Endothelial cell of umbilical vein (primary cell): ENCODE data around the gene SMIM31. TPM values are rescaled to one million over a fixed set of nuclear protein-coding genes. Genes with fewer than 3 reads are reported as not detected.

Source experiments
- BruUV-seq: library from RNA; stranded (reverse); fragments of 400-500 nt; replicated peaks from 2 replicates; lab custom pipeline; 2021; lab: Mats Ljungman, UMichigan
- CTCF ChIA-PET: fragments of 300-600, 350-600 bp; sonication (Branson Sonifier 250); formaldehyde crosslinking; loops from one replicate; lab custom pipeline; 2021; ENCODE audit warnings: antibody characterized with exemption, inconsistent platforms; lab: Charles Lee
- POLR2A ChIA-PET: fragments of 300-600, 350-600 bp; sonication (Branson Sonifier 250); formaldehyde crosslinking; loops from one replicate; lab custom pipeline; 2021; ENCODE audit warnings: antibody characterized with exemption, inconsistent platforms; lab: Charles Lee
- DNase-seq: peaks from one replicate; pipeline ENCODE4 v3.0.0-alpha.2; 2011; ENCODE audit warnings: low read depth, low spot score
- FAIRE-seq: peaks from 2 replicates; lab custom pipeline; 2011; peaks lifted over from hg19 to GRCh38; lab: Jason Lieb, UNC
- H2AFZ ChIP-seq: 2 replicates; pipeline ENCODE4 v1.6.0; 2012; ENCODE audit warnings: low read depth, low read length, control low read depth, inconsistent platforms
- H3K27ac ChIP-seq: 2 replicates; pipeline ENCODE4 v1.5.1; 2011; ENCODE audit warnings: low read depth, mild to moderate bottlenecking, control low read depth, low read length, moderate library complexity; ENCODE audit not compliant: insufficient read depth
- H3K27me3 ChIP-seq, 2 experiments: 2 replicates each; pipeline versions ENCODE4 v1.6.0 to v1.6.1; 2011; ENCODE audit warnings: low read length in 2 of 2, mixed read lengths in 1 of 2; ENCODE audit not compliant: control insufficient read depth in 2 of 2, insufficient read depth in 2 of 2
- H3K36me3 ChIP-seq, 2 experiments: 2 replicates in 1 of 2; 3 replicates in 1 of 2; pipeline ENCODE4 v1.5.1; 2011; ENCODE audit warnings: low read length in 2 of 2, mild to moderate bottlenecking in 1 of 2, moderate library complexity in 1 of 2; ENCODE audit not compliant: control insufficient read depth in 2 of 2, insufficient read depth in 2 of 2; ENCODE audit errors: extremely low read depth in 1 of 2
- H3K4me1 ChIP-seq: 3 replicates; pipeline ENCODE4 v1.5.1; 2011; ENCODE audit warnings: mild to moderate bottlenecking, low read length; ENCODE audit not compliant: control insufficient read depth, insufficient read depth; ENCODE audit errors: extremely low read depth
- H3K4me2 ChIP-seq: 2 replicates; pipeline ENCODE4 v1.6.1; 2011; ENCODE audit warnings: low read length, control low read depth, mixed read lengths; ENCODE audit not compliant: insufficient read depth
- H3K4me3 ChIP-seq, 3 experiments: fragments of 200-600 bp in 1 of 3; sonication (generic), shearing (Covaris generic) in 1 of 3; replicated peaks in 1 of 3; 2 replicates each; pipeline ENCODE4 v1.5.1; 2011 to 2016; ENCODE audit warnings: control low read depth in 3 of 3, low read length in 3 of 3, mild to moderate bottlenecking in 2 of 3, inconsistent platforms in 1 of 3, low read depth in 1 of 3, moderate library complexity in 1 of 3; ENCODE audit not compliant: insufficient read depth in 1 of 3
- H3K79me2 ChIP-seq: 2 replicates; pipeline ENCODE4 v1.6.0; 2012; ENCODE audit warnings: low read length, inconsistent platforms; ENCODE audit not compliant: control insufficient read depth, insufficient read depth
- H3K9ac ChIP-seq: replicated peaks from 2 replicates; pipeline ENCODE3; 2011; ENCODE audit warnings: low read length, control low read depth; ENCODE audit not compliant: insufficient read depth; ENCODE audit errors: extremely low read depth
- H3K9me1 ChIP-seq: replicated peaks from 3 replicates; pipeline ENCODE4 v1.6.0; 2011; ENCODE audit warnings: mild to moderate bottlenecking, low read length; ENCODE audit not compliant: control insufficient read depth, insufficient read depth; ENCODE audit errors: extremely low read depth
- H3K9me3 ChIP-seq: replicated peaks from 2 replicates; pipeline ENCODE4 v1.5.1; 2012; ENCODE audit warnings: low read length, inconsistent platforms; ENCODE audit not compliant: control insufficient read depth, insufficient read depth
- H4K20me1 ChIP-seq: replicated peaks from 2 replicates; pipeline ENCODE3; 2011; ENCODE audit warnings: mild to moderate bottlenecking, low read length; ENCODE audit not compliant: control insufficient read depth, insufficient read depth; ENCODE audit errors: extremely low read depth
- CTCF ChIP-seq, 2 donors: IDR thresholded peaks; 1 replicate in 1 of 2; 2 replicates in 1 of 2; pipeline ENCODE4 v1.5.1; 2011; ENCODE audit warnings: low read length in 2 of 2, mild to moderate bottlenecking in 2 of 2, moderate library complexity in 2 of 2, control low read depth in 1 of 2, inconsistent platforms in 1 of 2, low read depth in 1 of 2; ENCODE audit not compliant: insufficient read depth in 1 of 2; ENCODE audit errors: extremely low read depth in 1 of 2
- EZH2 ChIP-seq: IDR thresholded peaks from 2 replicates; pipeline ENCODE4 v1.6.1; 2012; ENCODE audit warnings: borderline replicate concordance, low read depth, mild to moderate bottlenecking, moderate library complexity, low read length, inconsistent platforms; ENCODE audit not compliant: severe bottlenecking
- FOS ChIP-seq: IDR thresholded peaks from 2 replicates; pipeline ENCODE4 v1.6.1; 2011; ENCODE audit warnings: mild to moderate bottlenecking, low read length, moderate library complexity, borderline replicate concordance; ENCODE audit not compliant: insufficient read depth
- GATA2 ChIP-seq: IDR thresholded peaks from 2 replicates; pipeline ENCODE4 v1.7.0; 2011; ENCODE audit warnings: low read depth, mild to moderate bottlenecking, moderate library complexity, mixed read lengths, low read length; ENCODE audit not compliant: insufficient read length, insufficient read depth
- JUN ChIP-seq: IDR thresholded peaks from 2 replicates; pipeline ENCODE4 v1.6.1; 2011; ENCODE audit warnings: borderline replicate concordance, low read depth; ENCODE audit not compliant: insufficient read length, insufficient read depth
- MAX ChIP-seq: IDR thresholded peaks from 2 replicates; pipeline ENCODE4 v1.6.1; 2011; ENCODE audit not compliant: insufficient read depth, insufficient read length
- MYC ChIP-seq: IDR thresholded peaks from one replicate; pipeline ENCODE4 v1.6.1; 2011; ENCODE audit warnings: mild to moderate bottlenecking, low read depth, low read length
- POLR2A ChIP-seq: IDR thresholded peaks from 2 replicates; pipeline ENCODE4 v1.6.1; 2012; ENCODE audit warnings: low read depth, mild to moderate bottlenecking, control low read depth, low read length
- POLR2AphosphoS5 ChIP-seq: IDR thresholded peaks from 2 replicates; pipeline ENCODE4 v1.6.1; 2012; ENCODE audit warnings: low read depth, mild to moderate bottlenecking, control low read depth, low read length, moderate library complexity; ENCODE audit not compliant: insufficient read depth
- dilution Hi-C: fragments of 300-500 bp; cut with MboI; formaldehyde crosslinking; loops from one replicate; pipeline ENCODE4 v1.15.0; 2019; ENCODE audit warnings: low sequenced_read_pairs; ENCODE audit not compliant: extremely low pct_ligation_motif_present
- intact Hi-C: fragments of 100-400 bp; cut with micrococcal nuclease; formaldehyde crosslinking; loops from one replicate; pipeline ENCODE4 v1.10.0; 2022
- polyA plus RNA-seq, 4 experiments: library from polyadenylated mRNA; depleted of rRNA in 3 of 4; stranded (reverse) in 3 of 4; unstranded in 1 of 4; fragments of >200 nt; gene quantifications; 2 replicates each; pipeline versions ENCODE4 v1.2.1 to v1.2.3, GENCODE V29; 2011 to 2012; ENCODE audit warnings: missing spikeins in 1 of 4
- total RNA-seq: library from RNA; stranded (reverse); gene quantifications from 2 replicates; pipeline ENCODE4 v1.2.3, GENCODE V29; 2021

SMIM31 gene
- total and polyA plus RNA-seq, 2 donors (not counting 3 experiments of a cell fraction or from before 2014, with no cell fraction given): not detected

GRCh38 chr4:164802301-164802901, 48.5 kb downstream of the SMIM31 start:
- Histone ChIP-seq H3K9me1 (no peaks in the 10 kb centered on the region), H3K9ac (no peak overlapping the region), H3K4me3 (no peak overlapping the region), H2AFZ (no peak overlapping the region), H3K4me2 (no peak overlapping the region), H3K79me2 (no peaks in the 10 kb centered on the region), H3K27me3 (no peaks in the 10 kb centered on the region), H4K20me1 (no peaks in the 10 kb centered on the region), H3K36me3 (no peaks in the 10 kb centered on the region), H3K27ac (no peak overlapping the region), H3K9me3 (no peaks in the 10 kb centered on the region), H3K4me1 (no peaks in the 10 kb centered on the region)
- dilution Hi-C loops (no loop called here), intact Hi-C loops (no loop called here)
- FAIRE-seq: no peak
- POLR2A ChIA-PET: no interaction called here
- CTCF ChIA-PET: no interaction called here
- TF ChIP-seq MYC (no peak), FOS (no peak), MAX (no peak), POLR2A (no peak), JUN (no peak), EZH2 (no peak), CTCF (IDR thresholded peaks at IDR 0.05; ENCODE audit: extremely low read depth in 1 of 2, insufficient read depth in 1 of 2, low read depth in 1 of 2, low read length in 2 of 2) (no peak), POLR2AphosphoS5 (no peak), GATA2 (no peak)
- no TSS peak for BruUV-seq
- DNase-seq: no peak
